Measurements from ENCODE around the gene CACNG3. TPM values are rescaled to one million over a fixed set of nuclear protein-coding genes. Genes with fewer than 3 reads are reported as not detected.

The CACNG3 gene
- total and polyA plus RNA-seq, 2 donors (not counting 3 experiments of a cell fraction or from before 2014, with no cell fraction given) = not detected

GRCh38 chr16:24352746-24353145 lies 96.6 kb downstream of the CACNG3 start:
- Histone ChIP-seq H3K4me1 (ENCODE audit: control insufficient read depth, extremely low read depth, insufficient read depth, low read length) (no peaks in the 10 kb centered on the region), H3K36me3 (ENCODE audit: control insufficient read depth in 2 of 2, extremely low read depth in 1 of 2, insufficient read depth in 2 of 2, low read length in 2 of 2) (no peaks in the 10 kb centered on the region), H3K4me2 (ENCODE audit: insufficient read depth, low read length) (no peak overlapping the region), H3K27me3 (ENCODE audit: control insufficient read depth in 2 of 2, insufficient read depth in 2 of 2, low read length in 2 of 2) (no peaks in the 10 kb centered on the region), H3K79me2 (ENCODE audit: control insufficient read depth, insufficient read depth, low read length) (no peaks in the 10 kb centered on the region), H3K4me3 (replicated peaks in 1 of 3; ENCODE audit: insufficient read depth in 1 of 3, low read depth in 1 of 3, low read length in 3 of 3) (no peak overlapping the region), H3K9me1 (replicated peaks; ENCODE audit: control insufficient read depth, extremely low read depth, insufficient read depth, low read length) (no peaks in the 10 kb centered on the region), H3K9me3 (replicated peaks; ENCODE audit: control insufficient read depth, insufficient read depth, low read length) (no peaks in the 10 kb centered on the region), H4K20me1 (replicated peaks; ENCODE audit: control insufficient read depth, extremely low read depth, insufficient read depth, low read length) (no peaks in the 10 kb centered on the region), H2AFZ (ENCODE audit: low read depth, low read length) (no peak overlapping the region), H3K9ac (replicated peaks; ENCODE audit: extremely low read depth, insufficient read depth, low read length) (no peak overlapping the region), H3K27ac (ENCODE audit: insufficient read depth, low read depth, low read length) (no peak overlapping the region)
- intact Hi-C loops (cut with micrococcal nuclease) = no loop called here
- FAIRE-seq = no peak
- DNase-seq (ENCODE audit: low read depth, low spot score) = no peak
- dilution Hi-C loops (cut with MboI; ENCODE audit: extremely low pct_ligation_motif_present, low sequenced_read_pairs) = no loop called here
- no TSS peak for BruUV-seq (replicated peaks)
- CTCF ChIA-PET = no interaction called here
- TF ChIP-seq GATA2 (IDR thresholded peaks at IDR 0.05; ENCODE audit: insufficient read depth, insufficient read length, low read depth, low read length) (no peak), EZH2 (IDR thresholded peaks at IDR 0.05; ENCODE audit: borderline replicate concordance, low read depth, low read length, severe bottlenecking) (no peak), JUN (IDR thresholded peaks at IDR 0.05; ENCODE audit: borderline replicate concordance, insufficient read depth, insufficient read length, low read depth) (no peak), MYC (IDR thresholded peaks at IDR 0.05; ENCODE audit: low read depth, low read length) (no peak), FOS (IDR thresholded peaks at IDR 0.05; ENCODE audit: borderline replicate concordance, insufficient read depth, low read length) (no peak), POLR2A (IDR thresholded peaks at IDR 0.05; ENCODE audit: low read depth, low read length) (no peak), POLR2AphosphoS5 (IDR thresholded peaks at IDR 0.05; ENCODE audit: insufficient read depth, low read depth, low read length) (no peak)
- TF ChIP-seq, protein P1, sequence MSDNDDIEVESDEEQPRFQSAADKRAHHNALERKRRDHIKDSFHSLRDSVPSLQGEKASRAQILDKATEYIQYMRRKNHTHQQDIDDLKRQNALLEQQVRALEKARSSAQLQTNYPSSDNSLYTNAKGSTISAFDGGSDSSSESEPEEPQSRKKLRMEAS (IDR thresholded peaks at IDR 0.05; ENCODE audit: insufficient read depth, insufficient read length) = no peak
- TF ChIP-seq, protein P2, sequence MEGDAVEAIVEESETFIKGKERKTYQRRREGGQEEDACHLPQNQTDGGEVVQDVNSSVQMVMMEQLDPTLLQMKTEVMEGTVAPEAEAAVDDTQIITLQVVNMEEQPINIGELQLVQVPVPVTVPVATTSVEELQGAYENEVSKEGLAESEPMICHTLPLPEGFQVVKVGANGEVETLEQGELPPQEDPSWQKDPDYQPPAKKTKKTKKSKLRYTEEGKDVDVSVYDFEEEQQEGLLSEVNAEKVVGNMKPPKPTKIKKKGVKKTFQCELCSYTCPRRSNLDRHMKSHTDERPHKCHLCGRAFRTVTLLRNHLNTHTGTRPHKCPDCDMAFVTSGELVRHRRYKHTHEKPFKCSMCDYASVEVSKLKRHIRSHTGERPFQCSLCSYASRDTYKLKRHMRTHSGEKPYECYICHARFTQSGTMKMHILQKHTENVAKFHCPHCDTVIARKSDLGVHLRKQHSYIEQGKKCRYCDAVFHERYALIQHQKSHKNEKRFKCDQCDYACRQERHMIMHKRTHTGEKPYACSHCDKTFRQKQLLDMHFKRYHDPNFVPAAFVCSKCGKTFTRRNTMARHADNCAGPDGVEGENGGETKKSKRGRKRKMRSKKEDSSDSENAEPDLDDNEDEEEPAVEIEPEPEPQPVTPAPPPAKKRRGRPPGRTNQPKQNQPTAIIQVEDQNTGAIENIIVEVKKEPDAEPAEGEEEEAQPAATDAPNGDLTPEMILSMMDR (IDR thresholded peaks at IDR 0.05; ENCODE audit: extremely low read depth in 1 of 2, insufficient read depth in 1 of 2, low read depth in 1 of 2, low read length in 2 of 2) = no peak
- POLR2A ChIA-PET = no interaction called here
